DND-41 (cell line): Measurements from ENCODE around the gene CCDC167.

Experiments used
- ATAC-seq: fragments of 200-7000 bp; cut with Tn5 transposase; 3 replicates; pipeline ENCODE4 v1.9.1; 2021; ENCODE audit warnings: low read depth; ENCODE audit not compliant: insufficient read depth
- DNase-seq: peaks from one replicate; pipeline ENCODE4 v3.0.0-alpha.2; 2020
- H2AFZ ChIP-seq: 2 replicates; pipeline ENCODE4 v1.6.0; 2012; ENCODE audit warnings: low read depth, low read length
- H3K27ac ChIP-seq: 2 replicates; pipeline ENCODE4 v1.5.1; 2012; ENCODE audit warnings: low read length, inconsistent platforms
- H3K27me3 ChIP-seq: fragments of 200-600 bp; sonication (generic); 2 replicates; pipeline ENCODE4 v1.6.0; 2012; ENCODE audit warnings: low read length, mild to moderate bottlenecking, inconsistent platforms; ENCODE audit not compliant: insufficient read depth, poor library complexity
- H3K36me3 ChIP-seq: 2 replicates; pipeline ENCODE4 v1.5.1; 2012; ENCODE audit warnings: low read length, inconsistent platforms; ENCODE audit not compliant: insufficient read depth
- H3K4me1 ChIP-seq: 2 replicates; pipeline ENCODE4 v1.5.1; 2012; ENCODE audit warnings: mild to moderate bottlenecking, low read length; ENCODE audit not compliant: insufficient read depth
- H3K4me2 ChIP-seq: 2 replicates; pipeline ENCODE4 v1.6.0; 2012; ENCODE audit warnings: mild to moderate bottlenecking, moderate library complexity, low read length, inconsistent platforms; ENCODE audit not compliant: insufficient read depth
- H3K4me3 ChIP-seq, 2 experiments: fragments of 200-600 bp in 1 of 2; shearing (Covaris generic) in 1 of 2; 2 replicates each; pipeline ENCODE4 v1.5.1; 2012 to 2016; ENCODE audit warnings: inconsistent platforms in 2 of 2, low read length in 2 of 2, mild to moderate bottlenecking in 2 of 2, low read depth in 1 of 2, moderate library complexity in 1 of 2
- H3K79me2 ChIP-seq: 2 replicates; pipeline ENCODE4 v1.6.0; 2012; ENCODE audit warnings: low read length, inconsistent platforms; ENCODE audit not compliant: insufficient read depth
- H3K9ac ChIP-seq: 2 replicates; pipeline ENCODE4 v1.6.0; 2012; ENCODE audit warnings: low read depth, mild to moderate bottlenecking, inconsistent platforms, low read length, moderate library complexity
- H3K9me3 ChIP-seq: 2 replicates; pipeline ENCODE4 v1.5.1; 2012; ENCODE audit warnings: low read length, moderate library complexity, mild to moderate bottlenecking, inconsistent platforms; ENCODE audit not compliant: insufficient read depth, severe bottlenecking
- H4K20me1 ChIP-seq: 2 replicates; pipeline ENCODE4 v1.6.0; 2012; ENCODE audit warnings: low read length; ENCODE audit not compliant: insufficient read depth
- CTCF ChIP-seq: IDR thresholded peaks from 2 replicates; pipeline ENCODE4 v1.5.1; 2012; ENCODE audit warnings: borderline replicate concordance, low read length, moderate library complexity, mild to moderate bottlenecking; ENCODE audit not compliant: poor library complexity, severe bottlenecking; ENCODE audit errors: extremely low read depth
- EZH2 ChIP-seq: IDR thresholded peaks from 3 replicates; pipeline ENCODE4 v1.6.1; 2012; ENCODE audit warnings: borderline replicate concordance, low read depth, mild to moderate bottlenecking, moderate library complexity, low read length, inconsistent platforms; ENCODE audit not compliant: severe bottlenecking

CCDC167 gene

GRCh38 chr6:37483917-37484785, 15.5 kb downstream of the CCDC167 start:
- Histone ChIP-seq H3K27me3 (no peaks in the 10 kb centered on the region), H3K9ac (no peak overlapping the region), H3K27ac (no peak overlapping the region), H2AFZ (no peak overlapping the region), H3K79me2 (peaks cover 25% of the 10 kb centered on the region), H3K9me3 (no peaks in the 10 kb centered on the region), H3K4me3 (no peak overlapping the region), H4K20me1 (peaks cover 43% of the 10 kb centered on the region), H3K4me2 (no peak overlapping the region), H3K4me1 (no peaks in the 10 kb centered on the region), H3K36me3 (peaks cover 76% of the 10 kb centered on the region)
- DNase-seq: peak; percentile 71
- ATAC-seq: peak; percentile 89
- no peak for TF ChIP-seq EZH2
- peak; percentile 90 for TF ChIP-seq CTCF

- no peak for ATAC-seq
- H3K36me3 ChIP-seq: peaks cover 81% of the 10 kb centered on the region
Observed at GRCh38 chr6:37483252-37483901, 16.3 kb downstream of the CCDC167 start.

GRCh38 chr6:37482606-37483251, 17.0 kb downstream of the CCDC167 start:
- Histone ChIP-seq H3K9ac (no peak overlapping the region), H3K4me2 (no peak overlapping the region), H3K36me3 (peaks cover 82% of the 10 kb centered on the region), H3K4me3 (no peak overlapping the region), H3K4me1 (no peaks in the 10 kb centered on the region), H3K79me2 (peaks cover 15% of the 10 kb centered on the region), H3K27me3 (no peaks in the 10 kb centered on the region), H4K20me1 (peaks cover 36% of the 10 kb centered on the region), H3K27ac (no peak overlapping the region), H3K9me3 (no peaks in the 10 kb centered on the region), H2AFZ (no peak overlapping the region)
- no peak for TF ChIP-seq EZH2
- ATAC-seq (no peak), DNase-seq (no peak)

More at GRCh38 chr6:37483252-37483901, 16.3 kb downstream of the CCDC167 start:
- peaks cover 21% of the 10 kb centered on the region for H3K79me2 ChIP-seq
- H3K9ac ChIP-seq: no peak overlapping the region
- H3K4me3 ChIP-seq: no peak overlapping the region
- no peak overlapping the region for H2AFZ ChIP-seq
- no peaks in the 10 kb centered on the region for H3K9me3 ChIP-seq
- H4K20me1 ChIP-seq: peaks cover 41% of the 10 kb centered on the region
- H3K4me1 ChIP-seq: no peaks in the 10 kb centered on the region
- TF ChIP-seq CTCF (no peak), EZH2 (no peak)
- DNase-seq: no peak
- H3K27ac ChIP-seq: no peak overlapping the region
- no peaks in the 10 kb centered on the region for H3K27me3 ChIP-seq
- H3K4me2 ChIP-seq: no peak overlapping the region
